AG09309 (cell line): Measurements from ENCODE around the gene KIAA1671.

ENCODE experiments used
- DNase-seq: peaks from one replicate; pipeline ENCODE4 v3.0.0-alpha.2; 2010; ENCODE audit warnings: low read depth
- H3K4me3 ChIP-seq: 2 replicates; pipeline ENCODE4 v1.5.1; 2011; ENCODE audit warnings: mild to moderate bottlenecking, low read depth, low read length, moderate library complexity; ENCODE audit not compliant: control insufficient read depth
- TF ChIP-seq, protein P1 (sequence below): IDR thresholded peaks from 2 replicates; pipeline ENCODE4 v1.5.1; 2011; ENCODE audit warnings: mild to moderate bottlenecking, low read depth, low read length, inconsistent platforms; ENCODE audit not compliant: insufficient read depth, control insufficient read depth; ENCODE audit errors: missing control alignments

KIAA1671 gene

GRCh38 chr22:25148149-25148691, 195.7 kb downstream of the KIAA1671 start:
- no peak overlapping the region for H3K4me3 ChIP-seq
- TF ChIP-seq, protein P1, sequence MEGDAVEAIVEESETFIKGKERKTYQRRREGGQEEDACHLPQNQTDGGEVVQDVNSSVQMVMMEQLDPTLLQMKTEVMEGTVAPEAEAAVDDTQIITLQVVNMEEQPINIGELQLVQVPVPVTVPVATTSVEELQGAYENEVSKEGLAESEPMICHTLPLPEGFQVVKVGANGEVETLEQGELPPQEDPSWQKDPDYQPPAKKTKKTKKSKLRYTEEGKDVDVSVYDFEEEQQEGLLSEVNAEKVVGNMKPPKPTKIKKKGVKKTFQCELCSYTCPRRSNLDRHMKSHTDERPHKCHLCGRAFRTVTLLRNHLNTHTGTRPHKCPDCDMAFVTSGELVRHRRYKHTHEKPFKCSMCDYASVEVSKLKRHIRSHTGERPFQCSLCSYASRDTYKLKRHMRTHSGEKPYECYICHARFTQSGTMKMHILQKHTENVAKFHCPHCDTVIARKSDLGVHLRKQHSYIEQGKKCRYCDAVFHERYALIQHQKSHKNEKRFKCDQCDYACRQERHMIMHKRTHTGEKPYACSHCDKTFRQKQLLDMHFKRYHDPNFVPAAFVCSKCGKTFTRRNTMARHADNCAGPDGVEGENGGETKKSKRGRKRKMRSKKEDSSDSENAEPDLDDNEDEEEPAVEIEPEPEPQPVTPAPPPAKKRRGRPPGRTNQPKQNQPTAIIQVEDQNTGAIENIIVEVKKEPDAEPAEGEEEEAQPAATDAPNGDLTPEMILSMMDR: no peak
- DNase-seq: no peak

DNA sequence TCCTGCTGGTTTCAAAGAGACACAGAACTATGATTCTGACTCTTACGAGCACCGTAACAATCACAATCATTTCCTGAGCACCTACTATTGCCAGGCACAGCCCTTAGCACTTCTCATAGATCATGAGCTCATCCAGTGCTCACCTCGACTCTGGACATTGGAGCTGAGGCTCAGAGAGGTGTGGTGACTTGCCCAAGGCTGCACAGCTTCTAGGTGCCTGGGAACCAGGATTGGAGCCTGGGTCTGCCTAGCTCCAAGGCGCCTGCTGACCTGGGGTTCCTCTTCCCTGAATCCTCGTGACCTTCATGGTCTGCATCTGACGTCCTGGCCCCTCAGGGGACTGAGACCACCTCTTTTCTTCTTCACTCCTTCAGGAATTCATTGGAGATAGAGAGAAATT, 196.5 kb downstream of the KIAA1671 start:
- no peak overlapping the region for H3K4me3 ChIP-seq
- TF ChIP-seq, protein P1: no peak
- DNase-seq: no peak

DNA sequence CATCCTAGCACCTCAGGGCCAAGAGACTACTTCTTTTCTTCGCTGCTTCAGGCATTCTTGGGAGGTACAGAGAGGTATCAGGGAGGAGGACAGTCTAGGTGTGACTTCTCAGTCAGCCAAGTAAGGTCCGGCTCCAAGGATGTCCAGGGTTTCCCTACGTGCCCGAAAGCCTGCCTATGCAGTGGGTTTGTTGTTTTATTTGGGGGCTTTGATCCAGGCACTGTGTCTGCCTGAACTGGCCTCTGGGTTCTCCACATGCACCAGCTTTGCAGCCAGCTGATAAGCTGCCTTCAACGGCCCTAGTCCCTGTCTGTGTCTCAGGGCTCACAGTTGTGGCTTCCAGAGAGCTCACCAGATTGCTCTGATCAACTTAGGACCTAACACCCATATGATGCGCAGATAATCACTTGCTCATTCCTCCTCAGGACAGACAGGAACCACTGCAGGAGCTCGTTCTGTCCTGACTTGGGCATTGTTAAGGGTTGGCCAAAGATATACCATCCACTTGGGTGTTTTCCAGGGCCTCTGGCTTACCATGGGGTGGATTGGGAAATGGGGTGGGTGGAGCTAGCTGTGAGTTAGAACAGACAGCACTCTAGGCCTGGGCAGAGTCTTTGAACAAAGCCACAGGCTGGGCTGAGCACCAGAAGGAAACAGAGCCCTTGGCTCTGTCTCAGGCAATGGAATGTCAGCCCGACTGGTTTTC, 201.6 kb downstream of the KIAA1671 start:
- DNase-seq: no peak
- TF ChIP-seq, protein P1: no peak

DNA sequence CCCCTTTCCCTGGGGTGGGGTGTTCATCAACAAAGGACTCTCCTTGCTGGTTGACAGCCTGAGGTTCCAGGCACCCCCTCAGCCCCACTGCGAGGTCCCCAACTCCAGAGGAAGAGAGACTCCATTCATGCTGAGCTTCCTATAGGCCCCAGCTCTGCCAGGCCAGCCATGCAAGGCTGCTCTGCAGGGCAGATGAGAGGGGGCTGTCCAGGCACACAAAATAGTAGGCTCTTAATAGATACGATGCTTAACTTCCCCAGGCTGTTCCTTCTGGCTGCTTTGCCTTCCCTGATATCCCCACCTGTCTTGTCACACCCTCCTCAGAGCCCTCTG, 202.1 kb downstream of the KIAA1671 start:
- TF ChIP-seq, protein P1: no peak
- H3K4me3 ChIP-seq: no peak overlapping the region
- DNase-seq: no peak

More for the DNA sequence above, 201.6 kb downstream of the KIAA1671 start:
- no peak overlapping the region for H3K4me3 ChIP-seq

DNA sequence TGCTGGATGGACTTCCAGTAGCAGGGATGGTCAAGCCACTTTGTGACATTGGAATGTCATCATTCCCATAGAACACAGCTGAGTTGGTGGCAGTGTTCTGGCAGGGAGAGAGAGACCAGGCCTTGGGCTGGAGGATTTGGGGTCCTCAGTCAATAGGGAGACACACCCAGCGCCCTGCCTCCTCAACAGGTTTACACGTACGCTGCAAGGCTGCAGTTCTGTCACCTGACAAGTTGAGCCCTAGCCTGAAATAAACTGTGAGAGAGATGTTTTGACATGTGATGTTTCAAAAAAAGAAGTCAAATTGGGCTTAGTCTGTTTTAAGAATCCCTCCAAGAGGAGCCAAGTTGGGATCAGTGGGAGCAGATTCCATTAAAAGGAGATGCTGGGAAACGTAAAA, 204.2 kb downstream of the KIAA1671 start:
- DNase-seq: no peak
- no peak overlapping the region for H3K4me3 ChIP-seq
- TF ChIP-seq, protein P1: no peak

DNA sequence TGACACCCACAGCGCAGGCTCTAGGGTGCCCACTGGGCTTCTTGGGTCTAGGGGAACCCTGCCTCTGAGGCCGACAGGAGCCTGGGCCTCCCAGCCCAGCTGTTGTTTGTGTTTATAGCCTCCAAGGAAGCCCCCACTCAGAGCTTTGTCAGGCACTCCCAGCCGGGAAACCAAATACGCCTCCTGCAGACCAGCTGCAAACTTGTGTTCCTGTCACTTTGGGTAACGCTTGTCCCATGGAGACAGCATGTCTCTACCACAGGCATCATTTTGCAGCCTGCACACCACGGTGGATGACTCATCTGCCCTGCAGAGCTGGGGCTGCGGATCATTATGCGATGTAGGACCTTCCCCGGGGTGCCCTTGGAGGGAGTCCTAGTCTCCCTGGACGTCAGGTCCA, 206.5 kb downstream of the KIAA1671 start:
- TF ChIP-seq, protein P1: no peak
- DNase-seq: no peak
- H3K4me3 ChIP-seq: no peak overlapping the region
